CD14-positive monocyte (primary cell): ENCODE results near the gene NDUFS5. TPM values are rescaled to one million over a fixed set of nuclear protein-coding genes. Genes with fewer than 3 reads are reported as not detected.

Experiments
- DNase-seq, 3 donors: peaks; one replicate each; pipeline ENCODE4 v3.0.0-alpha.2; 2011 to 2022
- H2AFZ ChIP-seq: 2 replicates; pipeline ENCODE4 v1.6.0; 2012; ENCODE audit warnings: mild to moderate bottlenecking, low read depth, low read length, inconsistent platforms; ENCODE audit not compliant: insufficient read depth, poor library complexity, severe bottlenecking
- H3K27ac ChIP-seq, 2 donors: 1 replicate in 1 of 2; 2 replicates in 1 of 2; pipeline ENCODE4 v1.5.1; 2012 to 2013; ENCODE audit warnings: low read length in 2 of 2, control low read depth in 1 of 2, inconsistent platforms in 1 of 2, low read depth in 1 of 2, mild to moderate bottlenecking in 1 of 2
- H3K27me3 ChIP-seq, 2 donors: one replicate each; pipeline versions ENCODE4 v1.6.0 to v1.6.1; 2011 to 2013; ENCODE audit warnings: low read length in 2 of 2; ENCODE audit not compliant: control insufficient read depth in 2 of 2, insufficient read depth in 2 of 2
- H3K36me3 ChIP-seq, 2 donors: replicated peaks in 1 of 2; 1 replicate in 1 of 2; 2 replicates in 1 of 2; pipeline versions ENCODE4 v1.5.1 to v1.6.1; 2012 to 2013; ENCODE audit warnings: low read length in 2 of 2, control low read depth in 1 of 2, inconsistent platforms in 1 of 2, mild to moderate bottlenecking in 1 of 2; ENCODE audit not compliant: insufficient read depth in 2 of 2, control insufficient read depth in 1 of 2
- H3K4me1 ChIP-seq, 2 donors: 1 replicate in 1 of 2; 2 replicates in 1 of 2; pipeline versions ENCODE4 v1.5.1 to v1.6.1; 2012 to 2013; ENCODE audit warnings: low read length in 2 of 2, control low read depth in 1 of 2, inconsistent platforms in 1 of 2, mild to moderate bottlenecking in 1 of 2, moderate library complexity in 1 of 2; ENCODE audit not compliant: insufficient read depth in 2 of 2, control insufficient read depth in 1 of 2
- H3K4me2 ChIP-seq: replicated peaks from 2 replicates; pipeline ENCODE3; 2012; ENCODE audit warnings: low read length, moderate library complexity, mild to moderate bottlenecking; ENCODE audit not compliant: poor library complexity, severe bottlenecking; ENCODE audit errors: extremely low read depth
- H3K4me3 ChIP-seq, 3 experiments: fragments of 200-600 bp in 1 of 3; sonication (generic) in 1 of 3; replicated peaks in 1 of 3; 1 replicate in 2 of 3; 2 replicates in 1 of 3; pipeline ENCODE4 v1.5.1; 2011 to 2013; ENCODE audit warnings: low read length in 3 of 3, mild to moderate bottlenecking in 3 of 3, control low read depth in 2 of 3, low read depth in 2 of 3, inconsistent platforms in 1 of 3, moderate library complexity in 1 of 3
- H3K79me2 ChIP-seq: 2 replicates; pipeline ENCODE4 v1.6.0; 2012; ENCODE audit warnings: mild to moderate bottlenecking, control low read depth, inconsistent platforms, low read length, moderate library complexity; ENCODE audit not compliant: insufficient read depth
- H3K9ac ChIP-seq: 2 replicates; pipeline ENCODE4 v1.6.0; 2017; ENCODE audit warnings: low read length, mild to moderate bottlenecking; ENCODE audit not compliant: insufficient read depth, poor library complexity, severe bottlenecking
- H3K9me3 ChIP-seq, 2 donors: replicated peaks in 1 of 2; 1 replicate in 1 of 2; 2 replicates in 1 of 2; pipeline versions ENCODE4 v1.5.1 to v1.6.1; 2012 to 2013; ENCODE audit warnings: low read length in 2 of 2, control low read depth in 1 of 2; ENCODE audit not compliant: control insufficient read depth in 1 of 2, insufficient read depth in 1 of 2
- H4K20me1 ChIP-seq: 2 replicates; pipeline ENCODE4 v1.6.0; 2012; ENCODE audit warnings: mild to moderate bottlenecking, low read length, control low read depth, moderate library complexity; ENCODE audit not compliant: insufficient read depth
- H3K27ac Mint-ChIP-seq, 7 donors: one replicate each; pipeline ENCODE4 v1.8.0; 2020; ENCODE audit warnings: mild to moderate bottlenecking in 7 of 7, mixed read lengths in 7 of 7, moderate library complexity in 6 of 7, inconsistent platforms in 2 of 7
- H3K27me3 Mint-ChIP-seq, 3 donors: one replicate each; pipeline ENCODE4 v1.8.0; 2021 to 2022; ENCODE audit warnings: low read depth in 3 of 3, mild to moderate bottlenecking in 3 of 3, mixed read lengths in 3 of 3, moderate library complexity in 3 of 3, inconsistent platforms in 1 of 3
- H3K36me3 Mint-ChIP-seq, 2 donors: one replicate each; pipeline ENCODE4 v1.8.0; 2020; ENCODE audit warnings: mixed read lengths in 2 of 2, inconsistent platforms in 1 of 2, mild to moderate bottlenecking in 1 of 2
- H3K4me1 Mint-ChIP-seq: one replicate; pipeline ENCODE4 v1.8.0; 2020; ENCODE audit warnings: mild to moderate bottlenecking, mixed read lengths
- H3K4me3 Mint-ChIP-seq, 2 donors: one replicate each; pipeline ENCODE4 v1.8.0; 2020; ENCODE audit warnings: mild to moderate bottlenecking in 2 of 2, mixed read lengths in 2 of 2, moderate library complexity in 1 of 2
- H3K9me3 Mint-ChIP-seq, 7 donors: one replicate each; pipeline ENCODE4 v1.8.0; 2020 to 2022; ENCODE audit warnings: mixed read lengths in 7 of 7, mild to moderate bottlenecking in 6 of 7, moderate library complexity in 6 of 7, inconsistent platforms in 2 of 7
- WGBS: methylation state at CpG from one replicate; pipeline ENCODE4 v1.1.5; 2013; ENCODE audit warnings: missing lambda C conversion rate; ENCODE audit not compliant: insufficient coverage; 5-methylcytosine and 5-hydroxymethylcytosine counted together
- intact Hi-C, 2 donors: fragments of 100-400 bp; cut with micrococcal nuclease; formaldehyde crosslinking; loops; one replicate each; pipeline versions ENCODE4 v1.15.0 to v1.15.1; 2023
- polyA plus RNA-seq, 3 donors: library from polyadenylated mRNA; depleted of rRNA in 1 of 3; unstranded in 2 of 3; stranded (reverse) in 1 of 3; fragments of 300-500 nt in 2 of 3; fragments of >200 nt in 1 of 3; fragmentation: Illumina TruSeq in 2 of 3; gene quantifications; 1 replicate in 2 of 3; 2 replicates in 1 of 3; pipeline ENCODE4 v1.2.3, GENCODE V29; 2012 to 2021
- TF ChIP-seq, protein P1 (sequence below): fragments of 200-600 bp; IDR thresholded peaks from one replicate; pipeline ENCODE4 v1.8.0; 2022; ENCODE audit warnings: antibody characterized with exemption, mild to moderate bottlenecking

Gene NDUFS5
- polyA plus RNA-seq, 3 donors = 119 to 463 (median 393) TPM

DNA sequence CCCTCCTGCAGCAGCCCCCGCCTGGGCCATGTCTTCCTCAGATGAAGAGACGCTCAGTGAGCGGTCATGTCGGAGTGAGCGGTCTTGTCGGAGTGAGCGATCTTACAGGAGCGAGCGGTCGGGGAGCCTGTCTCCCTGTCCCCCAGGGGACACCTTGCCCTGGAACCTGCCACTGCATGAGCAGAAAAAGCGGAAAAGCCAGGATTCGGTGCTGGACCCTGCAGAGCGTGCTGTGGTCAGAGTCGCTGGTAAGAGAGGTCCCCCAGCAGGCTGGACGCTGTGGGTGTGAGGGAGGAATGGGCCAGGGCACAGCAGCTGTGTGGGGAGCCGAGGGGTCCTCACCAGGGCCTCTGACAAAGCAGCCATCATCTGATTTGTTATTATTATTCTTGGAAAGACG is 58.0 kb downstream of the NDUFS5 start:
- 98% methylated on average over 17 of the region's 17 CpGs for WGBS
- Histone ChIP-seq H3K9ac (no peak overlapping the region), H2AFZ (no peak overlapping the region), H3K4me2 (no peak overlapping the region), H3K4me3 (no peak overlapping the region), H3K36me3 (no peaks in the 10 kb centered on the region), H4K20me1 (no peaks in the 10 kb centered on the region), H3K9me3 (peaks cover 0 to 4% of the 10 kb centered on the region in 2 donors), H3K79me2 (no peaks in the 10 kb centered on the region), H3K27me3 (peaks cover 27 to 37% of the 10 kb centered on the region in 2 donors), H3K27ac (no peak overlapping the region), H3K4me1 (peaks cover 4 to 13% of the 10 kb centered on the region in 2 donors)
- TF ChIP-seq, protein P1, sequence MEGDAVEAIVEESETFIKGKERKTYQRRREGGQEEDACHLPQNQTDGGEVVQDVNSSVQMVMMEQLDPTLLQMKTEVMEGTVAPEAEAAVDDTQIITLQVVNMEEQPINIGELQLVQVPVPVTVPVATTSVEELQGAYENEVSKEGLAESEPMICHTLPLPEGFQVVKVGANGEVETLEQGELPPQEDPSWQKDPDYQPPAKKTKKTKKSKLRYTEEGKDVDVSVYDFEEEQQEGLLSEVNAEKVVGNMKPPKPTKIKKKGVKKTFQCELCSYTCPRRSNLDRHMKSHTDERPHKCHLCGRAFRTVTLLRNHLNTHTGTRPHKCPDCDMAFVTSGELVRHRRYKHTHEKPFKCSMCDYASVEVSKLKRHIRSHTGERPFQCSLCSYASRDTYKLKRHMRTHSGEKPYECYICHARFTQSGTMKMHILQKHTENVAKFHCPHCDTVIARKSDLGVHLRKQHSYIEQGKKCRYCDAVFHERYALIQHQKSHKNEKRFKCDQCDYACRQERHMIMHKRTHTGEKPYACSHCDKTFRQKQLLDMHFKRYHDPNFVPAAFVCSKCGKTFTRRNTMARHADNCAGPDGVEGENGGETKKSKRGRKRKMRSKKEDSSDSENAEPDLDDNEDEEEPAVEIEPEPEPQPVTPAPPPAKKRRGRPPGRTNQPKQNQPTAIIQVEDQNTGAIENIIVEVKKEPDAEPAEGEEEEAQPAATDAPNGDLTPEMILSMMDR = no peak
- Mint-ChIP-seq H3K27ac (no peak overlapping the region), H3K27me3 (peaks cover 29 to 50% (median 41%) of the 10 kb centered on the region in 3 donors), H3K4me1 (peaks cover 18% of the 10 kb centered on the region), H3K9me3 (peaks cover 0 to 6% (median 2%) of the 10 kb centered on the region in 7 donors), H3K4me3 (no peak overlapping the region), H3K36me3 (peaks cover 0 to 9% of the 10 kb centered on the region in 2 donors)
- intact Hi-C loops = no loop called here
- DNase-seq = no peak

Other genes with a start within 250 kb of the NDUFS5 start
- 10 to 100 TPM in 1 of 3 donors, 1 to 10 TPM in 2; 6.6 to 10.4 (median 8.0) TPM for gene RRAGC, start 166.6 kb upstream of the NDUFS5 start, polyA plus RNA-seq
- 10 to 100 TPM in 2 of 3 donors, 1 to 10 TPM in 1; 9.3 to 92.3 (median 77.2) TPM for gene MYCBP, start 153.0 kb upstream of the NDUFS5 start, polyA plus RNA-seq
- not detected for gene GJA9, start 144.8 kb upstream of the NDUFS5 start, polyA plus RNA-seq
- under 1 TPM in 1 of 3 donors, not detected in 2; 0.08 TPM for gene RHBDL2, start 84.5 kb upstream of the NDUFS5 start, polyA plus RNA-seq
- 10 to 100 TPM; 41.8 to 61.0 (median 60.8) TPM for gene AKIRIN1, start 35.1 kb upstream of the NDUFS5 start, polyA plus RNA-seq
- gene MACF1, start 178.3 kb downstream of the NDUFS5 start, polyA plus RNA-seq = 10 to 100 TPM in 1 of 3 donors, 1 to 10 TPM in 2; 3.4 to 36.8 (median 4.5) TPM